ENCODE results near the gene CPXM2.

CPXM2 gene

GRCh38 chr10:123891144-123892071 lies at the start of gene CPXM2:
Gene CPXM2 (minus strand): TSS chr10:123891807. CDS start chr10:123891659, 148 bp downstream.
- ATAC-seq (replicated peaks; ENCODE audit: extremely low read depth, poor library complexity, severe bottlenecking) (no peak), DNase-seq (ENCODE audit: low spot score in 2 of 2) (no peak)
- no peak within 1 kb of the TSS for H3K4me3 Mint-ChIP-seq
- H3K9me3 Mint-ChIP-seq = no peaks in the 10 kb centered on the region
- H3K27ac Mint-ChIP-seq (ENCODE audit: low read depth) = no peak within 1 kb of the TSS
- no peaks in the 10 kb centered on the region for H3K36me3 Mint-ChIP-seq (ENCODE audit: insufficient read depth)
- H3K4me1 Mint-ChIP-seq = no peaks in the 10 kb centered on the region
- peaks cover 41% of the 10 kb centered on the region for H3K27me3 Mint-ChIP-seq

- DNase-seq (ENCODE audit: low spot score in 2 of 2) = no peak
- no peak overlapping the region for H3K4me3 Mint-ChIP-seq
- H3K36me3 Mint-ChIP-seq (ENCODE audit: insufficient read depth) = no peaks in the 10 kb centered on the region
- H3K9me3 Mint-ChIP-seq = peaks cover 6% of the 10 kb centered on the region
- H3K27ac Mint-ChIP-seq (ENCODE audit: low read depth) = no peak overlapping the region
- ATAC-seq (replicated peaks; ENCODE audit: extremely low read depth, poor library complexity, severe bottlenecking) = no peak
- H3K4me1 Mint-ChIP-seq = no peaks in the 10 kb centered on the region
- peaks cover 9% of the 10 kb centered on the region for H3K27me3 Mint-ChIP-seq
Observed at GRCh38 chr10:123939591-123939990, 48.0 kb upstream of the CPXM2 start.

GRCh38 chr10:123938890-123939289 lies 47.3 kb upstream of the CPXM2 start:
- Mint-ChIP-seq H3K36me3 (ENCODE audit: insufficient read depth) (no peaks in the 10 kb centered on the region), H3K27me3 (peaks cover 9% of the 10 kb centered on the region), H3K9me3 (peaks cover 6% of the 10 kb centered on the region), H3K27ac (ENCODE audit: low read depth) (no peak overlapping the region), H3K4me1 (no peaks in the 10 kb centered on the region), H3K4me3 (no peak overlapping the region)
- no peak for ATAC-seq (replicated peaks; ENCODE audit: extremely low read depth, poor library complexity, severe bottlenecking)
- DNase-seq (ENCODE audit: low spot score in 2 of 2) = no peak

- H3K27me3 Mint-ChIP-seq = peaks cover 9% of the 10 kb centered on the region
- H3K27ac Mint-ChIP-seq (ENCODE audit: low read depth) = no peak overlapping the region
- peaks cover 6% of the 10 kb centered on the region for H3K9me3 Mint-ChIP-seq
- DNase-seq (ENCODE audit: low spot score in 2 of 2) = no peak
- ATAC-seq (replicated peaks; ENCODE audit: extremely low read depth, poor library complexity, severe bottlenecking) = no peak
- H3K4me3 Mint-ChIP-seq = no peak overlapping the region
- no peaks in the 10 kb centered on the region for H3K4me1 Mint-ChIP-seq
- no peaks in the 10 kb centered on the region for H3K36me3 Mint-ChIP-seq (ENCODE audit: insufficient read depth)
Observed at GRCh38 chr10:123936426-123936825, 44.8 kb upstream of the CPXM2 start.

GRCh38 chr10:123935680-123936079 lies 44.1 kb upstream of the CPXM2 start:
- ATAC-seq (replicated peaks; ENCODE audit: extremely low read depth, poor library complexity, severe bottlenecking) (no peak), DNase-seq (ENCODE audit: low spot score in 2 of 2) (no peak)
- Mint-ChIP-seq H3K27me3 (peaks cover 9% of the 10 kb centered on the region), H3K27ac (ENCODE audit: low read depth) (no peak overlapping the region), H3K36me3 (ENCODE audit: insufficient read depth) (no peaks in the 10 kb centered on the region), H3K4me1 (no peaks in the 10 kb centered on the region), H3K9me3 (peaks cover 6% of the 10 kb centered on the region), H3K4me3 (no peak overlapping the region)

- Mint-ChIP-seq H3K36me3 (ENCODE audit: insufficient read depth) (no peaks in the 10 kb centered on the region), H3K27ac (ENCODE audit: low read depth) (no peak overlapping the region), H3K4me3 (no peak overlapping the region), H3K27me3 (peaks cover 3% of the 10 kb centered on the region), H3K9me3 (peaks cover 6% of the 10 kb centered on the region), H3K4me1 (no peaks in the 10 kb centered on the region)
- no peak for ATAC-seq (replicated peaks; ENCODE audit: extremely low read depth, poor library complexity, severe bottlenecking)
- DNase-seq (ENCODE audit: low spot score in 2 of 2) = no peak
Observed at GRCh38 chr10:123934846-123935245, 43.2 kb upstream of the CPXM2 start.

- DNase-seq (ENCODE audit: low spot score in 2 of 2) = no peak
- Mint-ChIP-seq H3K27me3 (peaks cover 25% of the 10 kb centered on the region), H3K4me1 (no peaks in the 10 kb centered on the region), H3K9me3 (peaks cover under 1% of the 10 kb centered on the region), H3K27ac (ENCODE audit: low read depth) (no peak overlapping the region), H3K36me3 (ENCODE audit: insufficient read depth) (no peaks in the 10 kb centered on the region), H3K4me3 (no peak overlapping the region)
- no peak for ATAC-seq (replicated peaks; ENCODE audit: extremely low read depth, poor library complexity, severe bottlenecking)
Observed at GRCh38 chr10:123930340-123931001, 38.9 kb upstream of the CPXM2 start.

- H3K27me3 Mint-ChIP-seq = peaks cover 25% of the 10 kb centered on the region
- H3K4me1 Mint-ChIP-seq = no peaks in the 10 kb centered on the region
- DNase-seq (ENCODE audit: low spot score in 2 of 2) (no peak), ATAC-seq (replicated peaks; ENCODE audit: extremely low read depth, poor library complexity, severe bottlenecking) (no peak)
- H3K4me3 Mint-ChIP-seq = no peak overlapping the region
- H3K36me3 Mint-ChIP-seq (ENCODE audit: insufficient read depth) = no peaks in the 10 kb centered on the region
- H3K9me3 Mint-ChIP-seq = no peaks in the 10 kb centered on the region
- H3K27ac Mint-ChIP-seq (ENCODE audit: low read depth) = no peak overlapping the region
Observed at GRCh38 chr10:123929791-123930190, 38.2 kb upstream of the CPXM2 start.

GRCh38 chr10:123928427-123928826 lies 36.8 kb upstream of the CPXM2 start:
- Mint-ChIP-seq H3K27me3 (peaks cover 25% of the 10 kb centered on the region), H3K4me3 (no peak overlapping the region), H3K27ac (ENCODE audit: low read depth) (no peak overlapping the region), H3K4me1 (no peaks in the 10 kb centered on the region), H3K9me3 (no peaks in the 10 kb centered on the region), H3K36me3 (ENCODE audit: insufficient read depth) (no peaks in the 10 kb centered on the region)
- DNase-seq (ENCODE audit: low spot score in 2 of 2) (no peak), ATAC-seq (replicated peaks; ENCODE audit: extremely low read depth, poor library complexity, severe bottlenecking) (no peak)

- H3K27me3 Mint-ChIP-seq = peaks cover 29% of the 10 kb centered on the region
- H3K4me1 Mint-ChIP-seq = no peaks in the 10 kb centered on the region
- H3K9me3 Mint-ChIP-seq = no peaks in the 10 kb centered on the region
- ATAC-seq (replicated peaks; ENCODE audit: extremely low read depth, poor library complexity, severe bottlenecking) (no peak), DNase-seq (ENCODE audit: low spot score in 2 of 2) (no peak)
- no peaks in the 10 kb centered on the region for H3K36me3 Mint-ChIP-seq (ENCODE audit: insufficient read depth)
- H3K27ac Mint-ChIP-seq (ENCODE audit: low read depth) = no peak overlapping the region
- H3K4me3 Mint-ChIP-seq = no peak overlapping the region
Observed at GRCh38 chr10:123926401-123927264, 35.0 kb upstream of the CPXM2 start.

GRCh38 chr10:123922126-123922525 lies 30.5 kb upstream of the CPXM2 start:
- Mint-ChIP-seq H3K4me1 (no peaks in the 10 kb centered on the region), H3K36me3 (ENCODE audit: insufficient read depth) (no peaks in the 10 kb centered on the region), H3K27me3 (peaks cover 23% of the 10 kb centered on the region), H3K27ac (ENCODE audit: low read depth) (no peak overlapping the region), H3K4me3 (no peak overlapping the region), H3K9me3 (peaks cover 6% of the 10 kb centered on the region)
- ATAC-seq (replicated peaks; ENCODE audit: extremely low read depth, poor library complexity, severe bottlenecking) (no peak), DNase-seq (ENCODE audit: low spot score in 2 of 2) (no peak)

GRCh38 chr10:123916775-123917174 lies 25.2 kb upstream of the CPXM2 start:
- Mint-ChIP-seq H3K4me1 (peaks cover 6% of the 10 kb centered on the region), H3K36me3 (ENCODE audit: insufficient read depth) (peaks cover 1% of the 10 kb centered on the region), H3K9me3 (peaks cover 6% of the 10 kb centered on the region), H3K27ac (ENCODE audit: low read depth) (no peak overlapping the region), H3K4me3 (no peak overlapping the region), H3K27me3 (peaks cover 43% of the 10 kb centered on the region)
- DNase-seq (ENCODE audit: low spot score in 2 of 2) (no peak), ATAC-seq (replicated peaks; ENCODE audit: extremely low read depth, poor library complexity, severe bottlenecking) (no peak)

Data from central memory CD8-positive, alpha-beta T cell (primary cell).